CD4-positive, alpha-beta T cell (primary cell): ENCODE results near the gene CCNI. TPM values are rescaled to one million over a fixed set of nuclear protein-coding genes. Genes with fewer than 3 reads are reported as not detected.

Source experiments
- ATAC-seq: fragments of 200-7000 bp; cut with Tn5 transposase; one replicate; pipeline ENCODE4 v1.10.0; 2022; ENCODE audit warnings: mild to moderate bottlenecking; ENCODE audit not compliant: poor library complexity
- CTCF ChIA-PET: fragments of 350-600 bp; sonication (Branson Sonifier 250); formaldehyde crosslinking; loops from one replicate; lab custom pipeline; 2021; ENCODE audit warnings: antibody characterized with exemption, inconsistent platforms; lab: Charles Lee
- POLR2A ChIA-PET: fragments of 350-600 bp; sonication (Branson Sonifier 250); formaldehyde crosslinking; loops from one replicate; lab custom pipeline; 2021; ENCODE audit warnings: antibody characterized with exemption, inconsistent platforms; lab: Charles Lee
- DNase-seq, 14 experiments: peaks; one replicate each; pipeline ENCODE4 v3.0.0-alpha.2; 2013 to 2020; ENCODE audit warnings: mixed read lengths in 2 of 14
- H3K27ac ChIP-seq, 2 donors: one replicate each; pipeline versions ENCODE4 v1.5.1 to v1.7.0; 2013; ENCODE audit warnings: low read length in 2 of 2, low read depth in 1 of 2, mild to moderate bottlenecking in 1 of 2
- H3K27me3 ChIP-seq, 2 experiments: 1 replicate in 1 of 2; 2 replicates in 1 of 2; pipeline versions ENCODE4 v1.6.1 to v1.7.0; 2013; ENCODE audit warnings: low read length in 2 of 2, control low read depth in 1 of 2, mild to moderate bottlenecking in 1 of 2, moderate library complexity in 1 of 2; ENCODE audit not compliant: insufficient read depth in 2 of 2, control insufficient read depth in 1 of 2
- H3K36me3 ChIP-seq: one replicate; pipeline ENCODE4 v1.6.1; 2013; ENCODE audit warnings: low read length, control low read depth; ENCODE audit not compliant: insufficient read depth
- H3K4me1 ChIP-seq: one replicate; pipeline ENCODE4 v1.6.1; 2013; ENCODE audit warnings: low read length, control low read depth; ENCODE audit not compliant: insufficient read depth
- H3K4me3 ChIP-seq: one replicate; pipeline ENCODE4 v1.5.1; 2013; ENCODE audit warnings: mild to moderate bottlenecking, low read length, moderate library complexity
- H3K9me3 ChIP-seq, 2 experiments: 1 replicate in 1 of 2; 2 replicates in 1 of 2; pipeline versions ENCODE4 v1.6.1 to v1.7.0; 2013; ENCODE audit warnings: low read length in 2 of 2, mild to moderate bottlenecking in 2 of 2, control low read depth in 1 of 2, moderate library complexity in 1 of 2; ENCODE audit not compliant: control insufficient read depth in 1 of 2, insufficient read depth in 1 of 2
- H3K27ac Mint-ChIP-seq: one replicate; pipeline ENCODE4 v1.8.0; 2020; ENCODE audit warnings: mixed read lengths
- H3K27me3 Mint-ChIP-seq: one replicate; pipeline ENCODE4 v1.8.0; 2021; ENCODE audit warnings: mixed read lengths
- H3K36me3 Mint-ChIP-seq: one replicate; pipeline ENCODE4 v1.8.0; 2021; ENCODE audit warnings: low read depth, mixed read lengths
- H3K4me1 Mint-ChIP-seq: one replicate; pipeline ENCODE4 v1.8.0; 2021; ENCODE audit warnings: low read depth, mixed read lengths
- H3K4me3 Mint-ChIP-seq: one replicate; pipeline ENCODE4 v1.8.0; 2020; ENCODE audit warnings: mild to moderate bottlenecking, mixed read lengths
- H3K9me3 Mint-ChIP-seq: one replicate; pipeline ENCODE4 v1.8.0; 2020; ENCODE audit warnings: mixed read lengths
- CTCF ChIP-seq: fragments of 200-600 bp; IDR thresholded peaks from one replicate; pipeline ENCODE4 v1.8.0; 2022; ENCODE audit warnings: antibody characterized with exemption, mild to moderate bottlenecking
- intact Hi-C, 2 experiments: fragments of 100-400 bp; cut with DNase I in 1 of 2; cut with micrococcal nuclease in 1 of 2; formaldehyde crosslinking; loops; one replicate each; pipeline versions ENCODE4 v1.15.1 to v1.9.0; 2023 to 2025; cut with DNase I, micrococcal nuclease
- total RNA-seq, 174 experiments: library from RNA in 2 of 174; stranded (reverse) in 2 of 174; gene quantifications; one replicate each; pipeline ENCODE4 v1.2.3 and lab custom pipeline; 2021 to 2026

CCNI gene
- total RNA-seq, 2 experiments from 2014 or later, result 385 to 418 TPM

GRCh38 chr4:77006753-77007353, 68.9 kb downstream of the CCNI start:
- CTCF ChIA-PET, result interaction anchor here (0.7 to 2.1 kb wide), 6 partner anchors 11 to 46 kb away, joined by 3 to 7 read pairs (median 3); no protein-coding TSS in a partner anchor
- intact Hi-C loops, result loop anchor here in 1 of 2 experiments (1.0 kb wide), 1 partner anchor 22 kb away; no protein-coding TSS in a partner anchor
- no peak for ATAC-seq
- Histone ChIP-seq H3K36me3 (no peaks in the 10 kb centered on the region), H3K4me1 (peaks cover 34% of the 10 kb centered on the region), H3K27ac (peak overlapping the region in 1 of 2 donors; percentile 20), H3K27me3 (no peaks in the 10 kb centered on the region), H3K4me3 (no peak overlapping the region), H3K9me3 (no peaks in the 10 kb centered on the region)
- no peaks in the 10 kb centered on the region for H3K27me3 Mint-ChIP-seq
- no peak for TF ChIP-seq CTCF
- no peak for DNase-seq
- peak overlapping the region; percentile 35 for H3K4me3 Mint-ChIP-seq
- H3K27ac Mint-ChIP-seq, result peak overlapping the region; percentile 42
- H3K9me3 Mint-ChIP-seq, result no peaks in the 10 kb centered on the region
- peaks cover 84% of the 10 kb centered on the region for H3K4me1 Mint-ChIP-seq
- POLR2A ChIA-PET, result interaction anchor here (1.2 to 6.0 kb wide), 5 partner anchors 13 to 57 kb away, joined by 3 to 53 read pairs (median 5); partner anchors contain the start of gene SEPTIN11
- H3K36me3 Mint-ChIP-seq, result no peaks in the 10 kb centered on the region

- peaks cover 15% of the 10 kb centered on the region for H3K36me3 Mint-ChIP-seq
- H3K4me1 Mint-ChIP-seq, result peaks cover 63% of the 10 kb centered on the region
- ChIA-PET POLR2A (interaction anchor here (1.7 kb wide), 1 partner anchor 9 kb away, joined by 9 read pairs; no protein-coding TSS in a partner anchor), CTCF (no interaction called here)
- Histone ChIP-seq H3K27me3 (no peaks in the 10 kb centered on the region), H3K9me3 (no peaks in the 10 kb centered on the region), H3K27ac (no peak overlapping the region), H3K4me3 (no peak overlapping the region), H3K36me3 (peaks cover 3% of the 10 kb centered on the region), H3K4me1 (peaks cover 17% of the 10 kb centered on the region)
- H3K27me3 Mint-ChIP-seq, result no peaks in the 10 kb centered on the region
- ATAC-seq (no peak), DNase-seq (no peak)
- intact Hi-C loops, result no loop called here
- TF ChIP-seq CTCF, result no peak
- no peak overlapping the region for H3K27ac Mint-ChIP-seq
- H3K9me3 Mint-ChIP-seq, result no peaks in the 10 kb centered on the region
- no peak overlapping the region for H3K4me3 Mint-ChIP-seq
Measured at GRCh38 chr4:77003400-77003799, 72.4 kb downstream of the CCNI start.

- no peak overlapping the region for H3K27ac ChIP-seq
- Mint-ChIP-seq H3K36me3 (peaks cover 22% of the 10 kb centered on the region), H3K27me3 (no peaks in the 10 kb centered on the region), H3K27ac (no peak overlapping the region), H3K9me3 (no peaks in the 10 kb centered on the region), H3K4me3 (no peak overlapping the region), H3K4me1 (peaks cover 57% of the 10 kb centered on the region)
- peaks cover 8% of the 10 kb centered on the region for H3K4me1 ChIP-seq
- DNase-seq (no peak), ATAC-seq (no peak)
- TF ChIP-seq CTCF, result no peak
- POLR2A ChIA-PET, result interaction anchor here (1.7 kb wide), 1 partner anchor 9 kb away, joined by 9 read pairs; no protein-coding TSS in a partner anchor
- H3K27me3 ChIP-seq, result no peaks in the 10 kb centered on the region
- CTCF ChIA-PET, result no interaction called here
- peaks cover 9% of the 10 kb centered on the region for H3K36me3 ChIP-seq
- no peaks in the 10 kb centered on the region for H3K9me3 ChIP-seq
- no peak overlapping the region for H3K4me3 ChIP-seq
- intact Hi-C loops, result no loop called here
Measured at GRCh38 chr4:77002321-77003107, 73.3 kb downstream of the CCNI start.
